Measurements from ENCODE around the gene C1QL1.

- TF ChIP-seq REST (IDR thresholded peaks at IDR 0.05; ENCODE audit: low read depth), result no peak
- no peak for TF ChIP-seq USF1 (IDR thresholded peaks at IDR 0.05)
- no peak for TF ChIP-seq TAF1 (IDR thresholded peaks at IDR 0.05; ENCODE audit: low read depth)
- TF ChIP-seq RAD21 (IDR thresholded peaks at IDR 0.05; ENCODE audit: low read depth), result 0 out of 2 replicates have a peak, but pooled peaks have one; percentile 19
These were observed 6.2 kb downstream of the C1QL1 start for GRCh38 chr17:44961921-44962350.

All from Ishikawa (cell line).